Kidney epithelial cell (primary cell): ENCODE data around the gene FBLN5. TPM values are rescaled to one million over a fixed set of nuclear protein-coding genes. Genes with fewer than 3 reads are reported as not detected.

Source experiments
- DNase-seq: peaks from one replicate; pipeline ENCODE4 v3.0.0-alpha.2; 2010; ENCODE audit warnings: low read depth
- H3K27me3 ChIP-seq: 2 replicates; pipeline ENCODE4 v1.6.0; 2011; ENCODE audit warnings: low read length; ENCODE audit not compliant: control insufficient read depth, insufficient read depth
- H3K36me3 ChIP-seq: 2 replicates; pipeline ENCODE4 v1.5.1; 2011; ENCODE audit warnings: low read length; ENCODE audit not compliant: control insufficient read depth, insufficient read depth
- H3K4me3 ChIP-seq: 2 replicates; pipeline ENCODE4 v1.5.1; 2011; ENCODE audit warnings: low read depth, mild to moderate bottlenecking, control low read depth, low read length
- total RNA-seq: library from RNA; depleted of rRNA; stranded (reverse); fragments of >200 nt; gene quantifications from 2 replicates; pipeline ENCODE4 v1.2.3, GENCODE V29; 2015
- TF ChIP-seq, protein P1 (sequence below): IDR thresholded peaks from 2 replicates; pipeline ENCODE4 v1.5.1; 2011; ENCODE audit warnings: mild to moderate bottlenecking, moderate library complexity, low read length, control low read depth, inconsistent platforms; ENCODE audit not compliant: insufficient read depth, poor library complexity, severe bottlenecking

The FBLN5 gene
- total RNA-seq, 1 donor from 2014 or later = 4.8 TPM

DNA sequence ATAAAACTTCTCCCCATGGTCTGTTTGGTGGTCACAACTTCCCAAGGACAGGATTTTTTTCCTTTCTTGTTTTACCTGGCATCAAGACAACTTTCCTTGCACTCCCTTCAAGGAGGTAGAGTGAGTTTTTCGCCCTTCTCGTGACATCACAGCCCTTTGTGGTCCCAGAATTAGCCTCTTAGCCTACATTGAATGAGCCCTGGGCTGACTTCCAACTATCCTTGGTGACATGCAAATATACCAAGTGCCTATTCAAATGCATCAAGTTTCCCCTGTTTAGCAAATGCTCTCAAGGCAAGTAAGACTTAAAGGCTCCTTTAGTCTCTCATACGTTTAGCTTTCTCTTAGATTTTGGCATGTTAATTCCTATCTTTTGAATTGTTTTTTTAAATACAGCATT is 116.7 kb downstream of the FBLN5 start:
- H3K4me3 ChIP-seq = no peak overlapping the region
- H3K27me3 ChIP-seq = peaks cover 6% of the 10 kb centered on the region
- TF ChIP-seq, protein P1, sequence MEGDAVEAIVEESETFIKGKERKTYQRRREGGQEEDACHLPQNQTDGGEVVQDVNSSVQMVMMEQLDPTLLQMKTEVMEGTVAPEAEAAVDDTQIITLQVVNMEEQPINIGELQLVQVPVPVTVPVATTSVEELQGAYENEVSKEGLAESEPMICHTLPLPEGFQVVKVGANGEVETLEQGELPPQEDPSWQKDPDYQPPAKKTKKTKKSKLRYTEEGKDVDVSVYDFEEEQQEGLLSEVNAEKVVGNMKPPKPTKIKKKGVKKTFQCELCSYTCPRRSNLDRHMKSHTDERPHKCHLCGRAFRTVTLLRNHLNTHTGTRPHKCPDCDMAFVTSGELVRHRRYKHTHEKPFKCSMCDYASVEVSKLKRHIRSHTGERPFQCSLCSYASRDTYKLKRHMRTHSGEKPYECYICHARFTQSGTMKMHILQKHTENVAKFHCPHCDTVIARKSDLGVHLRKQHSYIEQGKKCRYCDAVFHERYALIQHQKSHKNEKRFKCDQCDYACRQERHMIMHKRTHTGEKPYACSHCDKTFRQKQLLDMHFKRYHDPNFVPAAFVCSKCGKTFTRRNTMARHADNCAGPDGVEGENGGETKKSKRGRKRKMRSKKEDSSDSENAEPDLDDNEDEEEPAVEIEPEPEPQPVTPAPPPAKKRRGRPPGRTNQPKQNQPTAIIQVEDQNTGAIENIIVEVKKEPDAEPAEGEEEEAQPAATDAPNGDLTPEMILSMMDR = no peak
- no peaks in the 10 kb centered on the region for H3K36me3 ChIP-seq
- DNase-seq = no peak

DNA sequence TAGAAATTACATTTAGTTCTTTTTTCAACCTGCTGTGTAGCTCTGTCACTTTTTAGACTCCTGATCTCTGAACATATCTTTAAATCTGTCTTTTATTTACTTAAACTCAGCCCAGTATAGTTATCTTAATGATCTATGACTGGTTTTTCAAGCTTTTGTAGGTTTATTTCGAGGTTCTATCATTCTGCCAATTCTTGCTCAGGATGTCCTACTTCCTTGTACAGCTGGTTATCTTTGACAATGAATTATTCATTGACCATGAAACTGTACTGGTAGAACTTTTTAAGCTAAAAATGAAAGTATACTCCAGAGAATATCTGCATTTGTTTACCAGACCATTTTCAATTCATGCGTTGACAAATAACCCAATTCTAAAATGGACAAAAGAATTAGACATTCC is 118.0 kb downstream of the FBLN5 start:
- Histone ChIP-seq H3K4me3 (no peak overlapping the region), H3K36me3 (no peaks in the 10 kb centered on the region), H3K27me3 (peaks cover under 1% of the 10 kb centered on the region)
- TF ChIP-seq, protein P1 = no peak
- DNase-seq = peak; percentile 7

DNA sequence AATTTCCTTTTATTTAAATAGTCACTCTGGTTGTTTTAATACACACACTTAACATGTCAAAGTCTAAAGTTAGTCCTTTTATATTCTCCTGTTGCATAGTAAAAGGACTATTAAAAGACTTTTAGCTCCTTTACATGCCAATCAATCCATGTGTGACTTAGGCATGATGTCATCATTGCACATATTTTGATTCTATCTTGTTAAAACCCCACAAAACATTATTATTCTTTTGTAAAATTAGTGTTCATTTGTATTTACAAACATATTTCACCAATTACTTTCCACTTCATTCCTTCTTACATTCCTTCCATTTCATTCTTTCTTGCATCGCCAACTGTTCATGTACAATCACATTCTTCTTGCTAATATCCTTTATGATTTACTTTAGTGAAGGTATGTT is 119.7 kb downstream of the FBLN5 start:
- no peak overlapping the region for H3K4me3 ChIP-seq
- no peak for DNase-seq
- no peaks in the 10 kb centered on the region for H3K36me3 ChIP-seq
- H3K27me3 ChIP-seq = no peaks in the 10 kb centered on the region
- TF ChIP-seq, protein P1 = no peak

Other genes starting within 250 kb of the FBLN5 start
- 0.07 and 0.08 TPM in 2 replicates for gene CATSPERB, start 215.6 kb downstream of the FBLN5 start, total RNA-seq
- 8.5 and 9.6 TPM in 2 replicates for gene TC2N, start 80.2 kb downstream of the FBLN5 start, total RNA-seq
- 19.4 and 32.7 TPM in 2 replicates for gene TRIP11, start 92.4 kb upstream of the FBLN5 start, total RNA-seq
- 20.7 and 29.0 TPM in 2 replicates for gene ATXN3, start 158.9 kb upstream of the FBLN5 start, total RNA-seq
- 234 and 305 TPM in 2 replicates for gene NDUFB1, start 174.0 kb upstream of the FBLN5 start, total RNA-seq
- gene CPSF2, start 174.3 kb upstream of the FBLN5 start, total RNA-seq = 53.7 and 56.7 TPM in 2 replicates